ENCODE results near the gene SLC66A1.
A peak's percentile ranks its signal among the peaks of the same experiment; 100 is the strongest.

The SLC66A1 gene

DNA sequence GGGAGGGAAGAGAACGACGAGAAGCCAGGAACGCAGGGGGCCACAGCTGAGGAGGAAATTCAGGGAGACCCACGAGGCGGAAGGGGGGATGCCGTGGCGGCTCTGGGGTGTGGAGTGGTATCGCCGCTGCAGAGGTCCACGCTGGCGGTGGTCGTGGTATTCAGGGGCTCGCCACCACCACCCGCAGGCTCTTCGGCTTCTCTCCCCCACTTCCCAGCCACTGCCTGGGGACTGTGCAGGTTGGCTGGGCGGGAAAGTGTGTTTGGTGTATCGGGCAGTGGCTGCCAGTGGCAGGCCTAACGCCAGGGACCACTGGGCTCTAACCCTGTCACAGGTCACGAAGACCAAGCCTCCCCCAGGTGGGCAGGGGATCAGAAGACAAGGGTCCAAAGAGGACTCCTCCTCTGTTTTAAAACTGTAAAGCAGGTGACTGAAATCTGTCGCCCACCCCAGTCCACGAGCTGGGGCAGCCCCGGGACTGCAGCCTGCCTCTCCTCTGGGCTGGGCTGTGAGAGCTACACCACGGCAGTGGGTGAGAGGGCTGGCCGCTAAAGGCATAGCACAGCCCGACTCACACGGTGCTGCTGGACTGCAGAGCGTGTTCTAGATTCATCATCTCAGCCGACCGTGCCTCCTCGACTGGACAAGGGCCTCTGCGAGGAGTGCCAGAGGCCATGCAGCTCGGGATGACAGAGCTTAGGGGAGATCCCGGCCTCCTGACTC lies 30.9 kb downstream of the SLC66A1 start:
- no peak for DNase-seq (ENCODE audit: low spot score)

DNA sequence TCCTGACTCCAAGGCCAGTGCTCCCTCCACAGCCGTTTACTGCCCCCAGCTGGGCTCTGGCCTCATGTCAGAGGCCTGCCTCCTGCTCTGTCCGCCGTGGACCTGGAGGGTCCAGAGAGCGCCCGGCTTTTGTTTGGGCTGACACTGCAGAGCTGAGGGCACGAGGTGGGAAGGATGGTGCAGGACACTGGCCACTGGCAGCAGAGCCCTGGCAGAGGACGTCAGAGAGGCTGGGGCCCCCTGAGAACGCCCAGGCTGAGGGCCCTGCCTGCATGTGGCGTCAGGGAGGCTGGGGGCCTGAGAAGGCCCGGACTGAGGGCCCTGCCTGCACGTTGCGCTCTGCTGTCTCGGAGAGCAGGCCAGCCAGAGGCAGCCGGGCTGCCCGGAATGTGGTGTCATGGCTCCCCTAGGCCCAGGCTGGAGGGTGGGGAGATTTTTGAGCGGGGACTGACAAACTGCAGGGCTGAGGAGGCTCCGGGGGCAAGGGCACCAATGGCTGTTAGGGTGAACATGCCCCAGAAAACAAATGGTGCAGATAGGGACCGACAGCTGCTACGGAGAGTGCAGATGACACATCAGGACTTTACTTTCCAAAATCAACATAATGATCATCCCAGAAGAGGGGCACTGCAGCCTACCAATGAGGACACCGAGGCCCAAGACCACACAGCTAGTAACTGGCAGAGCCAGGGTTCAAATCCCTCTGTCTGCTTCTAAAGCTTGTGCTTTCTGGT lies 31.7 kb downstream of the SLC66A1 start:
- no peak for DNase-seq (ENCODE audit: low spot score)

DNA sequence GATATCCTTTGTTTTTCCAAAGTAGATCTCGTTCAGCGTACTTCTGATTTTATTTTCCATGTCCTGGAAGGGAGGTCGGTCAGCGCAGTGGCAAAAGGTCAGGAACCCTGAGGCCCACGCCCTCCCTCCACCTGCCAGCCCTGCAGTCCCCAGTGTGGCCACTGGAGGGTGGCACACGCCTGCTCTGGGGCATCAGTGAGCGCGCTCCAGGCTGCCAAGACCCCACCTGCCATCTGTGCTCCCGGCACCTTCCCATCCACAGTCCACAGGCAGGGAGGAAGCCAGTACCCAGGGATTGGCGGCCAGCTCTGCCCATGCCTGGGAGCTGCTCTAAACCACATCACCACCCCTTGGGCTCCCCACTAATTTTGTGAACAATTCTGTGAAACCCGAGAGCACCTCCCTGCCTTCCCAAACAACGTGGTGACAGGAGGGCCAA lies 32.3 kb downstream of the SLC66A1 start:
- peak; percentile 48 for DNase-seq (ENCODE audit: low spot score)

DNA sequence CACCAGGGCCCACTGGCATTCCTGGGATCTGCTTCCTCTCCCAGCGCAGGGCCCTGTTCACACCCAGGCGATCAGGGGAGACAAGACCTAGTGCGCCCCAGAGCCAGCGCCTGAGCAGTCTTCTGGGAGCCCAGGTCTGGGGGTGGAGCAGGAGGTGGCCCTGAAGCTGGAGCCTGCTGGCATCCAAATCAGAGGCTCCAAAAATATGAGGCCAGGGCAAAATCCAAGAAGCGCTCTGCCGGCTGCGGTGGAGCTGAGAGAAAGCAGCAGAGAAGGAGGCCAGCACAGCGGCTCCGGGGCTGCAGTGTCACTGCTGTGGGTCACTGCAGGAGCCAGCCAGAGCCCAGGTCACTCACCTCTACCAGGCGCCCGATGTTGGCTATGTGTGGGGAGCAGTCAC lies 32.7 kb downstream of the SLC66A1 start:
- DNase-seq (ENCODE audit: low spot score) = no peak

DNA sequence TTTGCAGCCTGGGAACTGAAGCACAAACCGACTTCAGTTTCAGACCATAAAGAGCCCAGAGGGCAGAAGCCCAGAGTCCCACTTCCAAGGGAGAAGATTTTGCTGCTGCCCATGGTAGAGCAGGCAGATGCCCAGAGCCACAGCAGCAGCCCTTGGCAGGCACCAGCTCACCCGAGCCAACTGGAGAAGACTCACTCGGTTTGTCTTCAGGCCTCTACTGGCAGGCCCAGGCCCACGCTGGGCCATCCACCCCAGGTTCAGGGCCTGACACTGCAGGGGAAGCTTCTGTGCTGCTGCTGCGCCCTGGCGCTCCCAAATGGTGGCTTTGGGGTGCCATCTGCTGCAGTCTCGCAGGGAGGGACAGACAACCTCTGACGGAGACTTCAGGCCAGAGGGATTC lies 33.3 kb downstream of the SLC66A1 start:
- DNase-seq (ENCODE audit: low spot score) = no peak

DNA sequence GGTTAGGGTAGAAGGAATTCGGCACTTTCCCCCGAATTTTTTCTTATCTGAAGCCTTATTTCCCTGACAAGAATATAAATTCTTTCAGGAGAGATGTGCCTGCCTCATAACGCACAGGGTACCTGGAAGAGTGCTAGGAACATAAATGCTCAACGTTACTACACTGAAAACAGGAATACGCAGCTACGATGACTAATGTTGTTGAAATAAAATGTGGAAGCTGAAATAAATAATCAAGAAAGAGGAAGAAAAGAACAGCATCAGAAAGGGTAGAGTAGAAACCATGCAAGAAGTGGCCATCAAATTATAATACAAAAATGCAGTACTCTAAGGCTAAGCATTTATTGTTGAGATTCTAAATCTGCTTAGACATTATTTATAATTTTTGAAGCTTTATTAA lies 33.9 kb downstream of the SLC66A1 start:
- DNase-seq (ENCODE audit: low spot score) = no peak

DNA sequence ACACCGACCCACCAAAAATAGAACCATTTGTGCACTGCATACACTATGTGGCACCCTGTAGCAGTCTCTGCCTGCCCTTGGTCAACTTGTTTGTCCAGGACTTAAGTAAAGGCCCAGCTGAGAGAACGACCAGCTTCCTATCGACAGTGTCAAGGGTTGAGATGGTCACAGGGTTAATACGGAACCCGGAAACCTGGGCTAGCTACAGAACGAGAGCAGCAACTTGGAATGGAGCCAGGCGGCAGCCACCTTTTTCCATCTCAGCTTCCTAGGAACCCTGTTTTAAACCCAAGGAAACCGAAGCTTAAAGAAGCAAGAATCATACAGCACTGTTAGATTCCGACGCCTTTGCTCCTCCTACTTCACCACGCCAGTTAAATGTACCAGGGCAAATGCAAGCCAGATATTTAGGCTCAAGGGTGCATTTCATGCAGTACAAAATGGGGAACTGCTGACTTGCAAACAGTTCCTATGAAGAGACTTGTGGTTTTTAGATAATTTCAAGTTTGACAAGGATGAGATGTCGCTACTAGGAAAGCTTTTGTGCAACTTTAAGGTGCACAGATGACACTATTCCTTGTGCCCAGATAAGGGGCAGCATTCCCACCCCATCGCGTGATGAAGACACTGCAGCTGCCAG lies 35.5 kb downstream of the SLC66A1 start:
- no peak for DNase-seq (ENCODE audit: low spot score)

DNA sequence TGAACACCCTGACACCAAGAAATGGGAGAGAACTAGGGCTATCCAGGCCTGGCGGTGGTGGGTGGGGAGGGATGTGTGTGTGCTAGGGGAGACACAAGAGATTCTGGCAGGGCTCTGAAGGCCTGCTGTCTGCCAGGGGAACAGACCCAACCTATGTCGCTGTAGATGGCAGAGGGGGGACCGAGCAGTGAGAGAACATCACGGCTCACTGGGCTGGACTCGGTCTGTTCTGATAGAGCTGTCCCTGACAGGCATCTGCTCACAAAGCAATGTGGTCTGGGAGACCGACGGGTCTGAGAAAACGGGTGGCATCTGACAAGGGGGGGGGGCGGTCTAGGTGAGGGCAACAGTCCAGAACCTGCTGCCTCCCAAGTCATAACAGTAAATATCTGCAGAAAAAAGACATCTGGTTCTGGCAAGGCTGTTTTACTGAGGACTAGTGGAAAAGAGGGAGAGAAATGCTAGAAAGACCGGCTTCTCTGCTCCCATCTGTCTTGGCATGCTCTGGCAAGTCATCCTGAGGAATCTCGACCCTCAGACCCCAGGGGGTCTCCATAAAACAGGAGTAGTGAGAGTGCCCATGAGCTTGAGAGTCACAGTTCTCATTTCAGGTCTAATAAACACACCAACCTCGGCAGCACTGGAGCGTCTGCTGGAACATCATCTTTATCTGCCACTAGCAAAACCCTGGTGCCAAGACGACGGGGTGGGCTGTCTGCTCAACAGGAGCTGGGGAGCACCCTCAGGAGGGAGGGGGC lies 36.5 kb downstream of the SLC66A1 start:
- DNase-seq (ENCODE audit: low spot score) = no peak

DNA sequence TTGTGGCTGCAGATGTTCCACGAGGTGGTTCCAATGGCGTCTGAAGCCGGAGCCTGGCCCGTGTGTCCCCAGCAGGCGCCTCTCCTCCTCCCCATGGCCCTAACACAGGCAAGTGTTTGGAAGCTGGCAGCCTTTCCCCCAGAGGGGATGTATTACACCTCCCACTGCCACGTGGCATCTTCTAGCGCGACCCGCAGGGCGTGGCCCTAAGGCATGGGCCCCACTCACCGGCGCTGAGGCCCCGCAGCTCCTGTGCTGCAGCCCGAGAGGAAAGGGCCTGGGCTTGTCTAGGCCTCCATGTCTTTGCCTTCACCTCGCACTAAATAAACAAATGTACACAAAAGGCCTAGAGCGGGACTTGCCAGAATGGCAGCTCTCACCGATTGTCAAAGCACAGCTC lies 37.9 kb downstream of the SLC66A1 start:
- no peak for DNase-seq (ENCODE audit: low spot score)

DNA sequence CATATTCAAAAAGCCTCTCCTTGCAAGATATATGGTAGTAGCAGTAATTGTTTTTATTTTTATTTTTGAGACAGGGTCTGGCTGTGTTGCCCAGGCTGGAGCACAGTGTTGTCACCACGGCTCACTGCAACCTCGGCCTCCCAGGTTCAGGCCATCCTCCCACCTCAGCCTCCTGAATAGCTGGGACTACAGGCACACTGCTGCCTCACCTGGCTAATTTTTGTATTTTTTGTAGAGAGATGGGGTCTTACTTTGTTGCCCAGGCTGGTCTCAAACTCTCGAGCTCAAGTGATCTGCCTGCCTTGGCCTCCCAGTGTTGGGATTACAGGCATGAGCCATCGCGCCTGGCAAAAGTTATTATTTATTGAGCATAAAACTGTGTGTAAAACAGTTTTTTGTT lies 38.4 kb downstream of the SLC66A1 start:
- DNase-seq (ENCODE audit: low spot score) = no peak

DNA sequence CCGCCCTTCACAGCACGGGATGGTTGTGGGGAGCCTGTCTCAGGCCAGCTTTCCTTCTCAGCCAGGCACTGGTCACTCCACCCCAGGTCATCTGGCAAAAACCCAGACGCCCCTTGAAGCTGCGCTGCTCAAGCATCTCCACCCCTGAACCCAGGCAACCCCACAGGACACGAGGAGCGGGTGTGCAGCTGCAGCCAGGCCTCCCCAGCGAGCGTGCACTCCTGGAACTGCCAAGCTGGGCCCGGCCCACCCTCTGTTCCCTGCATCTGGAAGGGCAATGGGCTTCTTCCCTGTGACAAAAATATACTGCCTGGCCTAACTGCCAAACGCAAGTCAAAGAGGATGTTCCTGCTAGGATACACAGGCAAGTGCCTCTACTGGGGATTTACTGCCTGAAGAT lies 39.7 kb downstream of the SLC66A1 start:
- DNase-seq (ENCODE audit: low spot score) = no peak

DNA sequence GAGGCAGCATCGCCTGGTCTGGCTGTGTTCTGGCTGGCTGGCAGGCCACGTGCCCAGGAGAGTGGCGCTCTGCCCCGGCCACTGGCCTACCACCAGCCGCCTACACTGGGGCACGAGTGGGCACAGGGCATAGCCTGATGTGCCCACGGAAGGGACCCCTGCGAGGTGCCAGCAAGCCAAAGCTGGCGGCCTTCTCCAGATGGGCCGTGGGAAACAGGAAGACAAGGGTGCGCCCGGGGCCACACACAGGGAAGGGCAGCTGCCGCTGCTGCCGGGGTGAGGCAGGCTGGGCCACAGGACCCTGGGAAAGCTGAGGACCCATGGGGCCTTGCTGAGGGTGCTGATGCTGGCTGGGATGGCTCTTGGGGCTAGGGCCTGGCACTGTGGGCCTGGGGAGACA lies 40.7 kb downstream of the SLC66A1 start:
- DNase-seq (ENCODE audit: low spot score) = no peak

DNA sequence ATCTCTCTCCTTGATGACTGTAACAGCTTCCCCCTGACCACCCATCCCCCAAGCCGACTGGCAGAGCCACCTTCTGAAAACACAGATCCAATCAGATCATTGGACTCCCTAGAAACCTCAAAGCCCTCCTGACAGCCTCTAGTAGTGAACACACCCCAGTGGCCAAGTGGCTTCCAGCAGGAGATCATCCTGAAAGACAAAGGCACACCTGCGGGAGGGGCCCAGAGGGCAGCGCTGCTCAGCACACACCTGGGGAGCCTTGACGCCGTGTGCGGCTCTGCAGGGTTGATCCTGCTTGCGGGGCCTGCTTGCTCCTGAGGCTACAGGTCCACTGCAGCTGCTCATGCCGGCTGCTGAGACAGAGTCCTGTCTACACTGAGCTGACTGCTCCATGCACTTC lies 41.5 kb downstream of the SLC66A1 start:
- no peak for DNase-seq (ENCODE audit: low spot score)

DNA sequence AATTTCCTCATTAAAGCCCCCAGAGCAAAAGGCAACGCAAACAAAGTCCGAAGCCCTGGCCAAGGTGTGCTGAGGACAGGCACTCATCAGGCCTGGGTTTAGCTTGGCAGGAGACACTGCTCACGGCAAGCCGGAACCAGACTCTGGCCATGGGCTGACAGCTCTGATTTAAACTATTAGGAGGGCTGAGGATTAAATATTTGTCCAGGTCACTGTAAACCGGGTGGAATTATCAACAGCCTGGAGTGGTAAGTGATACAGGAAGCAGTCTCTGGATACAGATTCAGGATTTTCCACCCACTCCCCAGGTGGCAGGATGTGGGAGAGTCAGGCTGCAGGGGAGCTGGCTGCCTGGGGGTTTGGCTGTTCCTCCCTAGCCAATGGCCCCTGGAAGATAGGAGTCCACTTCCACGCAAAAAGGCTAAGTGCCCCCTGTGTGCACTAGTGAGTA lies 42.4 kb downstream of the SLC66A1 start:
- DNase-seq (ENCODE audit: low spot score) = no peak

DNA sequence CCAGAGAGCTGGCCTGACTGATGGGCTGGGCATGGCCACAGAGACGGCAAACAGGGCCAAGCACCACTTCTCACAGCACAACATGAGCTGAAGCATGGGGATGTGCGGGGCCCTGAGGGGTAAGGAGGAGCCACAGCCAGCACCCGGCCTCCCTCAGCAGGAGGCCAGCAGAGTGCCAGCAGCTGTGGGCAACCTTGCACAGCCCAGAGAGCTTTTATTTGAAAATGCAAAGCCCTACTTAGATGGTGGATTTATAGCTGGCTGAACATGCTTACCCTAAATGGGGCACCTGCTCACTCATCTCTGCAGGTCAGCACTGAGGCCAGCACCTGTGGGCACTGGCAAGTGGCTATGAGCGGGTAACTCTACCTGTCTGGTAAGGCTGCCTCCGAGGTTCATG lies 44.1 kb downstream of the SLC66A1 start:
- DNase-seq (ENCODE audit: low spot score) = no peak

DNA sequence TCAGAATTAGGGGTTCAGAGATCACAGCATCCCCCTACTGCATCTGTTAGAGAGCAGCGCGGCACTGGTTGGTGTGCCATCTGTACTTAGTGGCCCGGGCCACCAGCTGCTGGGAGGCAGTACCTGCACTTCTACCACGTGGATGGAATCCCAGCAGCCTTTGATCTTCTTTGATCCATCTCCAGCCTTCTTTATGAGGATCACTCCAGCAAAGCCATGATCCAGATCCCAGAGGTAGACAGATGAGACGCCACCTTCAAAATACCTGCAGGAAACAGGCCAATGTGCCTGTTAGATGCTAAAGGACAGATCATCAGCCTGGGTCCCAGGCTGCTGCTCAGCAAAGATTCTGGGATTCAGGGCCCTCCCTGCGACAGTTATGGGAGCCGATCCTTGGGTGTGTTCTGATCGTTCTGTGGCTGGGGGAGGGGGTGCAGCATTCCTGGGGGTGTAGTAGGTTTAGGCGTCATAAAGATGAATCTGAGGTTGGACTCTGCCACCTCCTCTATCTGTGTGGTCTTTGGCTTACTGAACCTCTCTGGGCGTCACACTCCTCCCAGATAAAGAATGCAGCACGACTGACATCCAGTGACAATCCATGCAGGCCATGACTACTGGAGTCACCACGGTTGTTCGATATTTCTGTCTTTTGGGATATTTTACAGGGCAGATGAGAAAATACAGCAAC lies 45.3 kb downstream of the SLC66A1 start:
- DNase-seq (ENCODE audit: low spot score) = no peak

DNA sequence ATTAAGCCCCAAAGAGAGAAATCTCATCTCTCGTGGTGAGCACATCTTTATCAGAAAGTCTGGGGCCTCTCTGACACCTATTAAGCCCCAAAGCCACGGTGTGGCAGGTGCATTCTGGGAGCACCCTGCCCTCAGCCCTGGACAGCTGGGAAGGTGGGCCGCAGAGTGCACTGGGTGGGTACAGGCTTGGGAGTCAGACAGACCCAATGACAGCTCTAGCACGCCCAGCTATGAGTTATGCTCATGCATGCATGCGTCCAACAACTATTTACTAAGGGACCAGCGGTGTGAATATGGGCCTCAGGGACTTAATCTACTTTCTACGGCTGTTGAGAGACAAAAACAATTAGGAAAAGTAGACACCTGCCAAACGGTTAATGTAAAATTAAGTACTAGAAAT lies 46.6 kb downstream of the SLC66A1 start:
- no peak for DNase-seq (ENCODE audit: low spot score)

DNA sequence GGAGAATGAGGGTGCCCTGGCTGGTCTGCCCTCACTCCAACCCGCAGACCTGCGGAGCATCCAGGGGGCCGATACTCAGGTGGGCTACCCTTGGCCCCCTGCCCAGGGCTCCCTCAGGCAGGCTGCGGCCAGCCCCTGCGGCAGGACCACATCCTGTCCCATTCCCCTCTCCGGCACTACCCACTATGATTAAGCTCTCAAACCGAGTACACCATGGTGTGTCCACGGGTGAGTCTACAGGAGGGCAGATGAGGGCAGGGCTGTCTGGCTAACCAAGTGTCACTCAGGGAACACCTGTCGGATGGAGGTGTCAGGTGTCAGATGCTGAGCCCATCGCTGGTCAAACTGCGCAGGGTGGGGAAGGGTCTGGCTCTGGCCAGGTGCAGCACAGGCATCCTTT lies 47.2 kb downstream of the SLC66A1 start:
- DNase-seq (ENCODE audit: low spot score) = no peak

DNA sequence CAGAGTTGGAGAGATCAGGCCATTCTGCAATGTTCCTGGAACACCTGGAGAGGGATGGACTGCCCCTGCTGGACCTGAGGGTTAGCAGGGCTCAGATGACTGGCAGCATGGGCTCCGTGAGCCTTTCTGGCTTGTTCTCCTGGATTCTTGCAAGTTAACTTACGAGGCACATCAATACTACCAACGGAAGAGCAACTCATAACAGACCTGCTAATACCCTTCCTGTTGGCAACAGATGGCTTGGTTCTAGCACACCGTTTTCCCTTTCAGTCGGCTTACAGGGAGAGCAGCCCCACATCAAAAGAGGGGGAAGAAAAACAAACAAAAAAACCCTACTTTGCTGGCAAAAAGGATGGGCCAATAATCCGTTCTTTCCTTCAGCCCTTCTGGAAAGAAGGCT lies 47.9 kb downstream of the SLC66A1 start:
- DNase-seq (ENCODE audit: low spot score) = no peak

DNA sequence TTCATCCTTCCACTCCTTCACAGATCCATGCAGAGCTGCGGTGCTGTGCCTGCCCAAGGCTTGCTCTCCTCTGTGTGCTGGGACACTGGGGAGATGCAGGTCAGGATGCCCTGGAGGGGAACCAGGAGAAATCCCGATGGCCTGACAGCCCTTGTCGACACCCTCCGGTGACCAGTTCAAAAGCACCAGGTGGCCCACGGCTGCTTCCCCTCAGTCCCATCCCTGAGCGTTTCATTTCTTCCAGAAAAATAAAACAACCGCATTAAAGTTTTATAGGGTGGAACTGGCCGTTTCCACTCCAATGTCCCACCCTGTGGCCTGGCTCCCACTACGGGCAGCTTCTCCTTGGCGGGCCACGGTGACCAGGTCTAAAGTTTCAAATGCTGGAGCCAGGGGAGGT lies 48.3 kb downstream of the SLC66A1 start:
- no peak for DNase-seq (ENCODE audit: low spot score)

DNA sequence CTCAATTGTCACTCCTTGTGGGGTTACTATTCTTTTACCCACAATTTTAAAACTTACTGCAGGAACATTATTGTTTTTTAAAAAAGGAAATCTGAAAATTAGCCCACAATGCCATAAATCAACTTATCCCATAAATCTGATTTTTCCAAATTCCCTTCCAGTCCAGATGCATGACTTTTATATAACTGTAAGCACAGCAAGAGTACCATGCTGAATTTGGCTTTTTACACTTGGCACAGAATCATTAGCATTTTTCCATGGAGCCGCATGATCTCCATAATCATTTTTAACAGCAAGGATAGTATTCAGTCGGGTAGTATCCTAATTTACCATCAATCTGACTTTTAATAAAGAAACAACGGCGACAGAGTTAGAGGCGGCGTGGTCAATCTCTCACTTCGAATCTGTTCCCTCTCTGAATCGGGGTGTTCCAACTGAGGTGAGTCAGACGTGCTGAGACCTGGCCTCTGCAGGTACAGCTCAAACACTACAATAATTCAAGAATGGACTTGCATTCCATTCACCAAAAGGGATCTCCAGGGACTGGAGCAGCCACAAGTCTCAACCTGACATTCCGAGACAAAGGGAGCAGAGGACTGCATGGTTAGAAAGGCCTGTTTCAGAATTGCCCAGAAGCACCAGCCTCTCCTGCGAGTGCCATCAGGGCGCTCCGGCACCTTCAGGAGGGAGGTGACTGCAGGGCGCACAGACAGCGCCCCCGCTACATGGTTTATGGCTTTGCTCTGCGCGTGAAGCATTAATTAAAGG lies 48.9 kb downstream of the SLC66A1 start:
- DNase-seq (ENCODE audit: low spot score) = no peak
